CD14-positive monocyte (primary cell): ENCODE measurements around the gene SYNE3. TPM values are rescaled to one million over a fixed set of nuclear protein-coding genes. Genes with fewer than 3 reads are reported as not detected.

Source experiments
- DNase-seq, 3 donors: peaks; one replicate each; pipeline ENCODE4 v3.0.0-alpha.2; 2011 to 2022
- H2AFZ ChIP-seq: 2 replicates; pipeline ENCODE4 v1.6.0; 2012; ENCODE audit warnings: mild to moderate bottlenecking, low read depth, low read length, inconsistent platforms; ENCODE audit not compliant: insufficient read depth, poor library complexity, severe bottlenecking
- H3K27ac ChIP-seq, 2 donors: 1 replicate in 1 of 2; 2 replicates in 1 of 2; pipeline ENCODE4 v1.5.1; 2012 to 2013; ENCODE audit warnings: low read length in 2 of 2, control low read depth in 1 of 2, inconsistent platforms in 1 of 2, low read depth in 1 of 2, mild to moderate bottlenecking in 1 of 2
- H3K27me3 ChIP-seq, 2 donors: one replicate each; pipeline versions ENCODE4 v1.6.0 to v1.6.1; 2011 to 2013; ENCODE audit warnings: low read length in 2 of 2; ENCODE audit not compliant: control insufficient read depth in 2 of 2, insufficient read depth in 2 of 2
- H3K36me3 ChIP-seq, 2 donors: replicated peaks in 1 of 2; 1 replicate in 1 of 2; 2 replicates in 1 of 2; pipeline versions ENCODE4 v1.5.1 to v1.6.1; 2012 to 2013; ENCODE audit warnings: low read length in 2 of 2, control low read depth in 1 of 2, inconsistent platforms in 1 of 2, mild to moderate bottlenecking in 1 of 2; ENCODE audit not compliant: insufficient read depth in 2 of 2, control insufficient read depth in 1 of 2
- H3K4me1 ChIP-seq, 2 donors: 1 replicate in 1 of 2; 2 replicates in 1 of 2; pipeline versions ENCODE4 v1.5.1 to v1.6.1; 2012 to 2013; ENCODE audit warnings: low read length in 2 of 2, control low read depth in 1 of 2, inconsistent platforms in 1 of 2, mild to moderate bottlenecking in 1 of 2, moderate library complexity in 1 of 2; ENCODE audit not compliant: insufficient read depth in 2 of 2, control insufficient read depth in 1 of 2
- H3K4me2 ChIP-seq: replicated peaks from 2 replicates; pipeline ENCODE3; 2012; ENCODE audit warnings: low read length, moderate library complexity, mild to moderate bottlenecking; ENCODE audit not compliant: poor library complexity, severe bottlenecking; ENCODE audit errors: extremely low read depth
- H3K4me3 ChIP-seq, 3 experiments: fragments of 200-600 bp in 1 of 3; sonication (generic) in 1 of 3; replicated peaks in 1 of 3; 1 replicate in 2 of 3; 2 replicates in 1 of 3; pipeline ENCODE4 v1.5.1; 2011 to 2013; ENCODE audit warnings: low read length in 3 of 3, mild to moderate bottlenecking in 3 of 3, control low read depth in 2 of 3, low read depth in 2 of 3, inconsistent platforms in 1 of 3, moderate library complexity in 1 of 3
- H3K79me2 ChIP-seq: 2 replicates; pipeline ENCODE4 v1.6.0; 2012; ENCODE audit warnings: mild to moderate bottlenecking, control low read depth, inconsistent platforms, low read length, moderate library complexity; ENCODE audit not compliant: insufficient read depth
- H3K9ac ChIP-seq: 2 replicates; pipeline ENCODE4 v1.6.0; 2017; ENCODE audit warnings: low read length, mild to moderate bottlenecking; ENCODE audit not compliant: insufficient read depth, poor library complexity, severe bottlenecking
- H3K9me3 ChIP-seq, 2 donors: replicated peaks in 1 of 2; 1 replicate in 1 of 2; 2 replicates in 1 of 2; pipeline versions ENCODE4 v1.5.1 to v1.6.1; 2012 to 2013; ENCODE audit warnings: low read length in 2 of 2, control low read depth in 1 of 2; ENCODE audit not compliant: control insufficient read depth in 1 of 2, insufficient read depth in 1 of 2
- H4K20me1 ChIP-seq: 2 replicates; pipeline ENCODE4 v1.6.0; 2012; ENCODE audit warnings: mild to moderate bottlenecking, low read length, control low read depth, moderate library complexity; ENCODE audit not compliant: insufficient read depth
- H3K27ac Mint-ChIP-seq, 7 donors: one replicate each; pipeline ENCODE4 v1.8.0; 2020; ENCODE audit warnings: mild to moderate bottlenecking in 7 of 7, mixed read lengths in 7 of 7, moderate library complexity in 6 of 7, inconsistent platforms in 2 of 7
- H3K27me3 Mint-ChIP-seq, 3 donors: one replicate each; pipeline ENCODE4 v1.8.0; 2021 to 2022; ENCODE audit warnings: low read depth in 3 of 3, mild to moderate bottlenecking in 3 of 3, mixed read lengths in 3 of 3, moderate library complexity in 3 of 3, inconsistent platforms in 1 of 3
- H3K36me3 Mint-ChIP-seq, 2 donors: one replicate each; pipeline ENCODE4 v1.8.0; 2020; ENCODE audit warnings: mixed read lengths in 2 of 2, inconsistent platforms in 1 of 2, mild to moderate bottlenecking in 1 of 2
- H3K4me1 Mint-ChIP-seq: one replicate; pipeline ENCODE4 v1.8.0; 2020; ENCODE audit warnings: mild to moderate bottlenecking, mixed read lengths
- H3K4me3 Mint-ChIP-seq, 2 donors: one replicate each; pipeline ENCODE4 v1.8.0; 2020; ENCODE audit warnings: mild to moderate bottlenecking in 2 of 2, mixed read lengths in 2 of 2, moderate library complexity in 1 of 2
- H3K9me3 Mint-ChIP-seq, 7 donors: one replicate each; pipeline ENCODE4 v1.8.0; 2020 to 2022; ENCODE audit warnings: mixed read lengths in 7 of 7, mild to moderate bottlenecking in 6 of 7, moderate library complexity in 6 of 7, inconsistent platforms in 2 of 7
- WGBS: methylation state at CpG from one replicate; pipeline ENCODE4 v1.1.5; 2013; ENCODE audit warnings: missing lambda C conversion rate; ENCODE audit not compliant: insufficient coverage; 5-methylcytosine and 5-hydroxymethylcytosine counted together
- intact Hi-C, 2 donors: fragments of 100-400 bp; cut with micrococcal nuclease; formaldehyde crosslinking; loops; one replicate each; pipeline versions ENCODE4 v1.15.0 to v1.15.1; 2023
- polyA plus RNA-seq, 3 donors: library from polyadenylated mRNA; depleted of rRNA in 1 of 3; unstranded in 2 of 3; stranded (reverse) in 1 of 3; fragments of 300-500 nt in 2 of 3; fragments of >200 nt in 1 of 3; fragmentation: Illumina TruSeq in 2 of 3; gene quantifications; 1 replicate in 2 of 3; 2 replicates in 1 of 3; pipeline ENCODE4 v1.2.3, GENCODE V29; 2012 to 2021
- TF ChIP-seq, protein P1 (sequence below): fragments of 200-600 bp; IDR thresholded peaks from one replicate; pipeline ENCODE4 v1.8.0; 2022; ENCODE audit warnings: antibody characterized with exemption, mild to moderate bottlenecking

SYNE3 gene
- polyA plus RNA-seq, 3 donors: 2.6 to 26.1 (median 3.5) TPM

DNA sequence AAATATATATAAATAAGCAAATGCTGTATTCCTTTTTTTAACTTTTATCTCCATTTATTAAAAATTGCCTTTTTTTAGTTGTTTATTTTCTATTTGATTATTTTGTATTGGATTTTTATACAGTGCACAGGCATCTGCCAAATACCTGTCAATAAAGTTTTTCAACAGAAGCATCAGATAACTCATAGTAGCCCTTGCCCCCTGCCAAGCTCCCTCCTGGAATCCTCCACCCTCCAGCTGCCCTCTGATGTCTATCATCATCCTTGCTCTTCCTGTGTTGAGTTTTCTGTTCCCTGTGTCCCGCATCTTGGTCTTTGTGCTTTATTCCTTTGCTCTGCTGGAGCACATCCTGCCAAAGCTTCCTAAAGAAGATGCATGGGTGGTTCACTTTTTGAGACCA, 35.0 kb upstream of the SYNE3 start:
- H3K4me3 ChIP-seq: no peak overlapping the region
- intact Hi-C loops: no loop called here
- H3K9me3 Mint-ChIP-seq: peaks cover 0 to 2% (median 0%) of the 10 kb centered on the region in 7 donors
- no peaks in the 10 kb centered on the region for H3K9me3 ChIP-seq
- no peaks in the 10 kb centered on the region for H4K20me1 ChIP-seq
- H3K27me3 ChIP-seq: no peaks in the 10 kb centered on the region
- H3K27ac Mint-ChIP-seq: no peak overlapping the region
- peaks cover 0 to 6% (median 1%) of the 10 kb centered on the region in 3 donors for H3K27me3 Mint-ChIP-seq
- H3K4me3 Mint-ChIP-seq: no peak overlapping the region
- H3K4me2 ChIP-seq: no peak overlapping the region
- no peak overlapping the region for H3K27ac ChIP-seq
- no peaks in the 10 kb centered on the region for H3K4me1 ChIP-seq
- H2AFZ ChIP-seq: no peak overlapping the region
- TF ChIP-seq, protein P1, sequence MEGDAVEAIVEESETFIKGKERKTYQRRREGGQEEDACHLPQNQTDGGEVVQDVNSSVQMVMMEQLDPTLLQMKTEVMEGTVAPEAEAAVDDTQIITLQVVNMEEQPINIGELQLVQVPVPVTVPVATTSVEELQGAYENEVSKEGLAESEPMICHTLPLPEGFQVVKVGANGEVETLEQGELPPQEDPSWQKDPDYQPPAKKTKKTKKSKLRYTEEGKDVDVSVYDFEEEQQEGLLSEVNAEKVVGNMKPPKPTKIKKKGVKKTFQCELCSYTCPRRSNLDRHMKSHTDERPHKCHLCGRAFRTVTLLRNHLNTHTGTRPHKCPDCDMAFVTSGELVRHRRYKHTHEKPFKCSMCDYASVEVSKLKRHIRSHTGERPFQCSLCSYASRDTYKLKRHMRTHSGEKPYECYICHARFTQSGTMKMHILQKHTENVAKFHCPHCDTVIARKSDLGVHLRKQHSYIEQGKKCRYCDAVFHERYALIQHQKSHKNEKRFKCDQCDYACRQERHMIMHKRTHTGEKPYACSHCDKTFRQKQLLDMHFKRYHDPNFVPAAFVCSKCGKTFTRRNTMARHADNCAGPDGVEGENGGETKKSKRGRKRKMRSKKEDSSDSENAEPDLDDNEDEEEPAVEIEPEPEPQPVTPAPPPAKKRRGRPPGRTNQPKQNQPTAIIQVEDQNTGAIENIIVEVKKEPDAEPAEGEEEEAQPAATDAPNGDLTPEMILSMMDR: no peak
- peaks cover 9 to 10% of the 10 kb centered on the region in 2 donors for H3K36me3 Mint-ChIP-seq
- DNase-seq: no peak
- peaks cover 0 to 6% of the 10 kb centered on the region in 2 donors for H3K36me3 ChIP-seq
- no peak overlapping the region for H3K9ac ChIP-seq
- no CpG with 5 or more reads among the region's 1 CpG for WGBS
- no peaks in the 10 kb centered on the region for H3K79me2 ChIP-seq
- H3K4me1 Mint-ChIP-seq: no peaks in the 10 kb centered on the region

DNA sequence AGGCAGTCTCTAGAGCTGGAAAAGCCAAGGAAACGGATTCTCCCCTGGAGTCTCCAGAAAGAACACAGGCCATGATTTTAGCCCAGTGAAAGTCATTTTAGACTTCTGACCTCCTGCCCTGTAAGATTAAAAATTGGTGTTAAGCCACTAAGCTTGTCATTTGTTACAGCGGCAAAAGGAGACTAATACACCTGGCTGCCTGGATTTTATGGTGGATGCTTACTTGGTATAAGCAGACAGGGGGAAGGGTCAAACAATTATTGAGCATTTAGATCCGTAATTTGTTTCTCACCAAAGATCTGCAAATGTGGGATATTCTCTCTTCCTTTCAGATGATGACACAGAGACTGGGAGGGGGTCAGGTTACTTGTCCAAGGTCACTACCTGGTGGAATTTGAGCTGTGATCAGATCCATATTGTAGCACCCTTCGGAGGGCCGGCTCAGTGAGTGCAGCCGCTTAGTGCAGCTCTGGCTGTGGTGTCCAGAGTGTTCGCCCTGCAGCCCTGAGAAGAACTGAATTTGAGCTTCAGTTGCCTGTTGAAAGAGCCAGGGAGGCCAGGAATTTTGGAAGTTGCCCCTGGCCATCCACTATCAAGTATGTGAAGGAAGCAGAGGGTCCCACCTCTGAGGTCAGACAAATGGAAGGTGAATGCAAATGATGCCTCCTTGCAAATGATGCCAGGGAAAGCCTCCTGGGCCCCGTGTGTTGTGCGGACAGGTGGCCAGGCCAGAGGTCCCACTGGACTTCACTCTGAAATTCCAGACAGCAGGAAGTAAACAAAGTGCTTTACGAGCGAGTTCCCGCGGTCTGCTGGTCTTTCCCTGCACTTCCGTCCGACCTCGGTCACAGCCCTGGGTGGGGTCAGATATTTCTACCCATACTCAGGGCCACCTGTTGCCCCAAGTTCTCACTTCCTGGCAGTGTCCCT, 33.5 kb upstream of the SYNE3 start:
- Mint-ChIP-seq H3K9me3 (peaks cover 0 to 2% (median 0%) of the 10 kb centered on the region in 7 donors), H3K27ac (no peak overlapping the region)
- intact Hi-C loops: no loop called here

More for the DNA sequence above, 33.5 kb upstream of the SYNE3 start:
- no peak overlapping the region for H2AFZ ChIP-seq
- WGBS: 92% methylated on average over 15 of the region's 16 CpGs
- no peaks in the 10 kb centered on the region for H3K27me3 ChIP-seq
- no peak overlapping the region for H3K9ac ChIP-seq
- no peaks in the 10 kb centered on the region for H3K79me2 ChIP-seq
- H3K4me3 ChIP-seq: no peak overlapping the region
- Mint-ChIP-seq H3K36me3 (peaks cover 12 to 15% of the 10 kb centered on the region in 2 donors), H3K4me3 (no peak overlapping the region), H3K27me3 (peaks cover 0 to 5% (median 0%) of the 10 kb centered on the region in 3 donors), H3K4me1 (no peaks in the 10 kb centered on the region)
- DNase-seq: no peak
- H3K4me2 ChIP-seq: no peak overlapping the region
- no peaks in the 10 kb centered on the region for H3K4me1 ChIP-seq
- TF ChIP-seq, protein P1: no peak
- no peaks in the 10 kb centered on the region for H3K9me3 ChIP-seq
- no peak overlapping the region for H3K27ac ChIP-seq
- peaks cover 0 to 15% of the 10 kb centered on the region in 2 donors for H3K36me3 ChIP-seq
- H4K20me1 ChIP-seq: no peaks in the 10 kb centered on the region
